ENCODE data around the gene HAUS6. TPM values are rescaled to one million over a fixed set of nuclear protein-coding genes. Genes with fewer than 3 reads are reported as not detected.
"Not testable (repeated sequence)": the region's sequence is repeated elsewhere in the genome, so short reads cannot be mapped to it uniquely, and the experiment has no call there.

Gene HAUS6
- polyA plus RNA-seq, 12 donors, result 8.2 to 24.7 (median 13.1) TPM; not detected in 1

GRCh38 chr9:19049917-19050636 is 52.6 kb downstream of the HAUS6 start:
- DNase-seq, result no peak

GRCh38 chr9:19048966-19049916 is 53.5 kb downstream of the HAUS6 start, which contains the start of gene RRAGA:
RRAGA (plus strand) TSS chr9:19049427; CDS start chr9:19049660, 233 bp downstream.
- peak; percentile 93 for DNase-seq

GRCh38 chr9:19036611-19037010 is 66.1 kb downstream of the HAUS6 start:
- no peak for DNase-seq

- DNase-seq, result no peak
These were observed 69.7 kb downstream of the HAUS6 start, which contains the start of gene SAXO1 for GRCh38 chr9:19033015-19033414. SAXO1 (minus strand) TSS chr9:19033209; CDS start chr9:19032908, 301 bp downstream.

GRCh38 chr9:19032406-19032805 is 70.3 kb downstream of the HAUS6 start:
- no peak for DNase-seq

- DNase-seq, result no peak
These were observed 71.8 kb downstream of the HAUS6 start for GRCh38 chr9:19030899-19031298.

GRCh38 chr9:19028835-19029451 is 73.8 kb downstream of the HAUS6 start:
- peak; percentile 79 for DNase-seq

- DNase-seq, result no peak
These were observed 74.9 kb downstream of the HAUS6 start for GRCh38 chr9:19027825-19028224.

- no peak for DNase-seq
These were observed 76.3 kb downstream of the HAUS6 start for GRCh38 chr9:19026375-19026774.

GRCh38 chr9:19023078-19023477 is 79.6 kb downstream of the HAUS6 start:
- DNase-seq, result no peak

- DNase-seq, result no peak
These were observed 80.5 kb downstream of the HAUS6 start for GRCh38 chr9:19022206-19022605.

- not testable (repeated sequence) for DNase-seq
These were observed 81.1 kb downstream of the HAUS6 start for GRCh38 chr9:19021649-19022048.

- no peak for DNase-seq
These were observed 81.7 kb downstream of the HAUS6 start for GRCh38 chr9:19020886-19021455.

GRCh38 chr9:19018201-19018600 is 84.5 kb downstream of the HAUS6 start:
- no peak for DNase-seq

GRCh38 chr9:19009391-19009965 is 93.2 kb downstream of the HAUS6 start:
- DNase-seq, result peak; percentile 62

Other genes starting within 250 kb of the HAUS6 start
- under 1 TPM in 10 of 12 donors, not detected in 2; 0.07 to 0.24 (median 0.13) TPM for gene SAXO1, start 69.7 kb downstream of the HAUS6 start, polyA plus RNA-seq (ENCODE audit: insufficient read length in 12 of 12)
- 10 to 100 TPM in 11 of 12 donors, not detected in 1; 60.7 to 98.6 (median 85.0) TPM for gene RRAGA, start 53.5 kb downstream of the HAUS6 start, polyA plus RNA-seq (ENCODE audit: insufficient read length in 12 of 12)
- gene PLIN2, start 24.6 kb upstream of the HAUS6 start, polyA plus RNA-seq (ENCODE audit: insufficient read length in 12 of 12), result 10 to 100 TPM in 11 of 12 donors, not detected in 1; 38.2 to 72.2 (median 60.4) TPM
- 100 to 1,000 TPM in 1 of 12 donors, 10 to 100 TPM in 11; 22.7 to 164 (median 29.5) TPM for gene DENND4C, start 127.8 kb upstream of the HAUS6 start, polyA plus RNA-seq (ENCODE audit: insufficient read length in 12 of 12)

All from muscle of arm (tissue), 12 donors.